Measurements from ENCODE around the gene FAM151A. TPM values are rescaled to one million over a fixed set of nuclear protein-coding genes. Genes with fewer than 3 reads are reported as not detected.

FAM151A gene
- total and polyA plus RNA-seq, 2 experiments from 2014 or later, result 9.8 to 13.5 TPM

GRCh38 chr1:54595956-54596498, 27.3 kb downstream of the FAM151A start:
- Histone ChIP-seq H3K9me2 (replicated peaks; ENCODE audit: insufficient read depth) (no peaks in the 10 kb centered on the region), H3K9me3 (ENCODE audit: low read depth) (no peaks in the 10 kb centered on the region), H4K20me1 (ENCODE audit: insufficient read depth, poor library complexity, severe bottlenecking) (no peaks in the 10 kb centered on the region), H3K4me2 (no peak overlapping the region), H3K27me3 (no peaks in the 10 kb centered on the region), H3K4me3 (no peak overlapping the region), H3K4me1 (ENCODE audit: insufficient read depth) (no peaks in the 10 kb centered on the region), H3K27ac (no peak overlapping the region), H3K79me2 (no peaks in the 10 kb centered on the region), H3K36me3 (replicated peaks; ENCODE audit: insufficient read depth, low read depth) (no peaks in the 10 kb centered on the region), H2AFZ (no peak overlapping the region)
- no peak for DNase-seq (ENCODE audit: low spot score)
- TF ChIP-seq EZH2 (IDR thresholded peaks at IDR 0.05; ENCODE audit: borderline replicate concordance) (no peak), EZH2phosphoT487 (IDR thresholded peaks at IDR 0.05; ENCODE audit: low read depth, severe bottlenecking, unreplicated experiment) (no peak)
- TF ChIP-seq, protein P1, sequence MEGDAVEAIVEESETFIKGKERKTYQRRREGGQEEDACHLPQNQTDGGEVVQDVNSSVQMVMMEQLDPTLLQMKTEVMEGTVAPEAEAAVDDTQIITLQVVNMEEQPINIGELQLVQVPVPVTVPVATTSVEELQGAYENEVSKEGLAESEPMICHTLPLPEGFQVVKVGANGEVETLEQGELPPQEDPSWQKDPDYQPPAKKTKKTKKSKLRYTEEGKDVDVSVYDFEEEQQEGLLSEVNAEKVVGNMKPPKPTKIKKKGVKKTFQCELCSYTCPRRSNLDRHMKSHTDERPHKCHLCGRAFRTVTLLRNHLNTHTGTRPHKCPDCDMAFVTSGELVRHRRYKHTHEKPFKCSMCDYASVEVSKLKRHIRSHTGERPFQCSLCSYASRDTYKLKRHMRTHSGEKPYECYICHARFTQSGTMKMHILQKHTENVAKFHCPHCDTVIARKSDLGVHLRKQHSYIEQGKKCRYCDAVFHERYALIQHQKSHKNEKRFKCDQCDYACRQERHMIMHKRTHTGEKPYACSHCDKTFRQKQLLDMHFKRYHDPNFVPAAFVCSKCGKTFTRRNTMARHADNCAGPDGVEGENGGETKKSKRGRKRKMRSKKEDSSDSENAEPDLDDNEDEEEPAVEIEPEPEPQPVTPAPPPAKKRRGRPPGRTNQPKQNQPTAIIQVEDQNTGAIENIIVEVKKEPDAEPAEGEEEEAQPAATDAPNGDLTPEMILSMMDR (IDR thresholded peaks at IDR 0.05; ENCODE audit: poor library complexity), result no peak
- WGBS (ENCODE audit: low lambda C conversion rate, missing lambda C conversion rate), result 90% methylated on average over 3 of the region's 3 CpGs

DNA sequence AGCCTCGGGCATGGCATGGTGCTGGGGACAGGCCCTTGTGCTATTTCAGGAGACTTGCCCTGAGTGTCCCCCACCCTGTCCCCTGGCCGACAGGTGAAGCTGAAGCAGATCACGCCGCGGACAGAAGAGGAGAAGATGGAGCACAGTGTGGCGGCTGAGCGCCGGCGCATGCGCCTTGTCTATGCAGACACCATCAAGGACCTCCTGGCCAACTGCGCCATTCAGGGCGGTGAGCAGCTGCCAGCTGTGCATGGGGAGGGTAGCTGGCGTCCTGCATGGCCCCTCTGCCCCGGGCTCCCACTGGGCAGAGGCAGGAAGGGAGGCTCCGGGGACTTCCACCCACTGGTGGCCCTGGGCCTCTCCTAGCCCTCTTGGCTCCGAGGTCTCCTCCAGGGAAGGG, 28.9 kb downstream of the FAM151A start:
- no peak overlapping the region for H3K4me2 ChIP-seq
- H2AFZ ChIP-seq, result no peak overlapping the region
- H3K79me2 ChIP-seq, result no peaks in the 10 kb centered on the region
- no peaks in the 10 kb centered on the region for H3K9me2 ChIP-seq (replicated peaks; ENCODE audit: insufficient read depth)
- TF ChIP-seq EZH2 (IDR thresholded peaks at IDR 0.05; ENCODE audit: borderline replicate concordance) (no peak), EZH2phosphoT487 (IDR thresholded peaks at IDR 0.05; ENCODE audit: low read depth, severe bottlenecking, unreplicated experiment) (no peak)
- TF ChIP-seq, protein P1 (IDR thresholded peaks at IDR 0.05; ENCODE audit: poor library complexity), result no peak
- H4K20me1 ChIP-seq (ENCODE audit: insufficient read depth, poor library complexity, severe bottlenecking), result no peaks in the 10 kb centered on the region
- H3K36me3 ChIP-seq (replicated peaks; ENCODE audit: insufficient read depth, low read depth), result no peaks in the 10 kb centered on the region
- no peaks in the 10 kb centered on the region for H3K27me3 ChIP-seq
- no peak overlapping the region for H3K4me3 ChIP-seq
- H3K9me3 ChIP-seq (ENCODE audit: low read depth), result no peaks in the 10 kb centered on the region
- no peak for DNase-seq (ENCODE audit: low spot score)
- H3K4me1 ChIP-seq (ENCODE audit: insufficient read depth), result no peaks in the 10 kb centered on the region
- WGBS (ENCODE audit: low lambda C conversion rate, missing lambda C conversion rate), result 96% methylated on average over 16 of the region's 16 CpGs
- H3K27ac ChIP-seq, result no peak overlapping the region

- H3K27ac ChIP-seq, result no peak overlapping the region
- H2AFZ ChIP-seq, result no peak overlapping the region
- H3K4me3 ChIP-seq, result no peak overlapping the region
- no peaks in the 10 kb centered on the region for H3K79me2 ChIP-seq
- no peaks in the 10 kb centered on the region for H3K4me1 ChIP-seq (ENCODE audit: insufficient read depth)
- no peaks in the 10 kb centered on the region for H3K9me3 ChIP-seq (ENCODE audit: low read depth)
- TF ChIP-seq EZH2phosphoT487 (IDR thresholded peaks at IDR 0.05; ENCODE audit: low read depth, severe bottlenecking, unreplicated experiment) (no peak), EZH2 (IDR thresholded peaks at IDR 0.05; ENCODE audit: borderline replicate concordance) (no peak)
- TF ChIP-seq, protein P1 (IDR thresholded peaks at IDR 0.05; ENCODE audit: poor library complexity), result no peak
- no peaks in the 10 kb centered on the region for H3K27me3 ChIP-seq
- WGBS (ENCODE audit: low lambda C conversion rate, missing lambda C conversion rate), result 90% methylated on average over 10 of the region's 10 CpGs
- H3K36me3 ChIP-seq (replicated peaks; ENCODE audit: insufficient read depth, low read depth), result no peaks in the 10 kb centered on the region
- H3K4me2 ChIP-seq, result no peak overlapping the region
- DNase-seq (ENCODE audit: low spot score), result no peak
- no peaks in the 10 kb centered on the region for H3K9me2 ChIP-seq (replicated peaks; ENCODE audit: insufficient read depth)
- H4K20me1 ChIP-seq (ENCODE audit: insufficient read depth, poor library complexity, severe bottlenecking), result no peaks in the 10 kb centered on the region
Measured at GRCh38 chr1:54593571-54594160, 29.7 kb downstream of the FAM151A start.
